NOMO-1 treated with dmso at 0.1 percent for 144 hours (cell line): Measurements from ENCODE around the gene SLC2A13.
"Not testable (repeated sequence)": the region's sequence is repeated elsewhere in the genome, so short reads cannot be mapped to it uniquely, and the experiment has no call there.

Experiments
- DNase-seq: peaks from one replicate; lab custom pipeline; 2025; ENCODE audit not compliant: unreplicated experiment; lab: John Stamatoyannopoulos, UW

SLC2A13 gene

GRCh38 chr12:39777465-39777864, 328.4 kb downstream of the SLC2A13 start:
- no peak for DNase-seq

GRCh38 chr12:39773266-39773665, 332.6 kb downstream of the SLC2A13 start:
- DNase-seq = no peak

GRCh38 chr12:39772821-39773259, 333.0 kb downstream of the SLC2A13 start:
- no peak for DNase-seq

- DNase-seq = no peak
Measured at GRCh38 chr12:39771456-39771855, 334.4 kb downstream of the SLC2A13 start.

GRCh38 chr12:39764944-39765560, 340.8 kb downstream of the SLC2A13 start:
- DNase-seq = peak; percentile 4

- no peak for DNase-seq
Measured at GRCh38 chr12:39763890-39764169, 342.1 kb downstream of the SLC2A13 start.

- no peak for DNase-seq
Measured at GRCh38 chr12:39763071-39763889, 342.6 kb downstream of the SLC2A13 start.

- DNase-seq = no peak
Measured at GRCh38 chr12:39755478-39755877, 350.4 kb downstream of the SLC2A13 start.

- no peak for DNase-seq
Measured at GRCh38 chr12:39752482-39753137, 353.3 kb downstream of the SLC2A13 start.

- DNase-seq = not testable (repeated sequence)
Measured at GRCh38 chr12:39746151-39746550, 359.7 kb downstream of the SLC2A13 start.

GRCh38 chr12:39743655-39744054, 362.2 kb downstream of the SLC2A13 start:
- DNase-seq = no peak

GRCh38 chr12:39736406-39736805, 369.5 kb downstream of the SLC2A13 start:
- DNase-seq = no peak

- peak; percentile 16 for DNase-seq
Measured at GRCh38 chr12:39723831-39724230, 382.1 kb downstream of the SLC2A13 start.

- DNase-seq = no peak
Measured at GRCh38 chr12:39722504-39722903, 383.4 kb downstream of the SLC2A13 start.

GRCh38 chr12:39713552-39713951, 392.3 kb downstream of the SLC2A13 start:
- no peak for DNase-seq

GRCh38 chr12:39712334-39712733, 393.5 kb downstream of the SLC2A13 start:
- no peak for DNase-seq
